H1 (cell line): Measurements from ENCODE around the gene FHDC1. TPM values are rescaled to one million over a fixed set of nuclear protein-coding genes. Genes with fewer than 3 reads are reported as not detected.
A peak's percentile ranks its signal among the peaks of the same experiment; 100 is the strongest.

Experiments used
- CTCF ChIA-PET: fragments of 300-600 bp; sonication (Branson Sonifier 250); formaldehyde crosslinking; loops from one replicate; lab custom pipeline; 2021; ENCODE audit not compliant: partially characterized antibody; lab: Charles Lee
- POLR2A ChIA-PET: fragments of 300-600 bp; sonication (Branson Sonifier 250); formaldehyde crosslinking; loops from one replicate; lab custom pipeline; 2021; ENCODE audit warnings: inconsistent platforms; ENCODE audit not compliant: partially characterized antibody; lab: Charles Lee
- DNase-seq, 2 experiments: peaks; one replicate each; pipeline versions ENCODE4 v3.0.0 to v3.0.0-alpha.2; 2010 to 2022; ENCODE audit warnings: low spot score in 2 of 2, low read depth in 1 of 2, mixed read lengths in 1 of 2
- FAIRE-seq: peaks from 2 replicates; lab custom pipeline; 2011; peaks lifted over from hg19 to GRCh38; lab: Jason Lieb, UNC
- H2AFZ ChIP-seq: 2 replicates; pipeline ENCODE4 v1.8.1; 2012; ENCODE audit warnings: low read length, inconsistent platforms
- H2AK5ac ChIP-seq: 2 replicates; pipeline ENCODE4 v1.6.1; 2013; ENCODE audit warnings: low read depth, low read length
- H2BK120ac ChIP-seq: replicated peaks from 2 replicates; pipeline ENCODE3; 2013; ENCODE audit warnings: low read depth, low read length, inconsistent platforms
- H2BK12ac ChIP-seq: 2 replicates; pipeline ENCODE4 v1.6.1; 2013; ENCODE audit warnings: low read depth, low read length
- H2BK15ac ChIP-seq: 2 replicates; pipeline ENCODE4 v1.6.1; 2013; ENCODE audit warnings: low read length
- H2BK20ac ChIP-seq: 2 replicates; pipeline ENCODE4 v1.6.1; 2013; ENCODE audit warnings: low read length
- H2BK5ac ChIP-seq: 2 replicates; pipeline ENCODE4 v1.6.1; 2013; ENCODE audit warnings: low read depth, low read length
- H3K14ac ChIP-seq: 2 replicates; pipeline ENCODE4 v1.6.1; 2013; ENCODE audit warnings: inconsistent platforms; ENCODE audit not compliant: insufficient read length
- H3K18ac ChIP-seq: 2 replicates; pipeline ENCODE4 v1.6.1; 2013; ENCODE audit warnings: low read length; ENCODE audit errors: extremely low read depth
- H3K23ac ChIP-seq: 2 replicates; pipeline ENCODE4 v1.6.1; 2013; ENCODE audit warnings: inconsistent platforms; ENCODE audit not compliant: insufficient read length
- H3K23me2 ChIP-seq: 2 replicates; pipeline ENCODE4 v1.6.1; 2013; ENCODE audit warnings: low read depth, low read length
- H3K27ac ChIP-seq: 2 replicates; pipeline ENCODE4 v1.6.1; 2011; ENCODE audit warnings: low read depth, low read length, inconsistent platforms
- H3K27me3 ChIP-seq, 4 experiments: replicated peaks in 1 of 4; 1 replicate in 1 of 4; 2 replicates in 3 of 4; pipeline versions ENCODE4 v1.6.1 to v1.8.1; 2011 to 2013; ENCODE audit warnings: low read length in 3 of 4, mild to moderate bottlenecking in 3 of 4, inconsistent platforms in 2 of 4, mixed read lengths in 2 of 4, moderate library complexity in 1 of 4; ENCODE audit not compliant: control insufficient read depth in 3 of 4, insufficient read depth in 3 of 4; ENCODE audit errors: extremely low read depth in 1 of 4
- H3K36me3 ChIP-seq, 4 experiments: 2 replicates each; pipeline versions ENCODE4 v1.6.1 to v1.8.1; 2011 to 2013; ENCODE audit warnings: mild to moderate bottlenecking in 4 of 4, low read length in 3 of 4, moderate library complexity in 2 of 4, control low read depth in 1 of 4, inconsistent platforms in 1 of 4; ENCODE audit not compliant: insufficient read depth in 4 of 4, control insufficient read depth in 2 of 4
- H3K4ac ChIP-seq: replicated peaks from 2 replicates; pipeline ENCODE3; 2013; ENCODE audit warnings: low read length, low read depth, mixed read lengths, inconsistent platforms; ENCODE audit not compliant: insufficient read length
- H3K4me1 ChIP-seq, 4 experiments: replicated peaks in 1 of 4; 1 replicate in 1 of 4; 2 replicates in 3 of 4; pipeline versions ENCODE4 v1.6.1 to v1.8.1; 2011 to 2013; ENCODE audit warnings: low read length in 3 of 4, inconsistent platforms in 2 of 4, mixed read lengths in 1 of 4; ENCODE audit not compliant: insufficient read depth in 4 of 4, control insufficient read depth in 3 of 4
- H3K4me2 ChIP-seq, 2 experiments: 2 replicates each; pipeline versions ENCODE4 v1.6.1 to v1.8.1; 2011 to 2013; ENCODE audit warnings: low read depth in 2 of 2, low read length in 2 of 2, control low read depth in 1 of 2, inconsistent platforms in 1 of 2, mild to moderate bottlenecking in 1 of 2; ENCODE audit not compliant: insufficient read depth in 1 of 2
- H3K4me3 ChIP-seq, 4 experiments: fragments of 200-600, 300-600 bp in 1 of 4; sonication (generic), shearing (Covaris generic), sonication (Bioruptor Twin) in 1 of 4; 2 replicates each; pipeline versions ENCODE4 v1.5.1 to v1.8.1; 2011 to 2016; ENCODE audit warnings: low read length in 4 of 4, low read depth in 3 of 4, control low read depth in 2 of 4, inconsistent platforms in 2 of 4, mild to moderate bottlenecking in 2 of 4, mixed read lengths in 1 of 4, moderate library complexity in 1 of 4; ENCODE audit not compliant: insufficient read depth in 2 of 4; ENCODE audit errors: extremely low read depth in 1 of 4
- H3K56ac ChIP-seq: replicated peaks from 2 replicates; pipeline ENCODE3; 2013; ENCODE audit warnings: low read depth, mild to moderate bottlenecking, mixed read lengths, low read length, inconsistent platforms; ENCODE audit not compliant: insufficient read length
- H3K79me1 ChIP-seq: 2 replicates; pipeline ENCODE4 v1.6.1; 2013; ENCODE audit warnings: low read depth, low read length, control low read depth
- H3K79me2 ChIP-seq, 2 experiments: 2 replicates each; pipeline versions ENCODE4 v1.6.1 to v1.8.1; 2012 to 2013; ENCODE audit warnings: low read length in 2 of 2, mild to moderate bottlenecking in 2 of 2, inconsistent platforms in 1 of 2; ENCODE audit not compliant: insufficient read depth in 2 of 2, control insufficient read depth in 1 of 2
- H3K9ac ChIP-seq, 4 experiments: replicated peaks in 1 of 4; 1 replicate in 1 of 4; 2 replicates in 3 of 4; pipeline versions ENCODE4 v1.6.1 to v1.8.1; 2011 to 2013; ENCODE audit warnings: low read depth in 3 of 4, low read length in 3 of 4, control low read depth in 2 of 4, mild to moderate bottlenecking in 2 of 4, moderate library complexity in 2 of 4, inconsistent platforms in 1 of 4; ENCODE audit errors: extremely low read depth in 1 of 4
- H3K9me3 ChIP-seq, 2 experiments: 2 replicates each; pipeline versions ENCODE4 v1.6.1 to v1.8.1; 2012 to 2013; ENCODE audit warnings: mild to moderate bottlenecking in 2 of 2, moderate library complexity in 2 of 2, control low read depth in 1 of 2, inconsistent platforms in 1 of 2, low read depth in 1 of 2, low read length in 1 of 2, mixed read lengths in 1 of 2; ENCODE audit not compliant: insufficient read depth in 2 of 2
- H4K20me1 ChIP-seq, 2 experiments: replicated peaks in 1 of 2; 2 replicates each; pipeline versions ENCODE3 to v1.8.1; 2011 to 2013; ENCODE audit warnings: inconsistent platforms in 2 of 2, low read length in 2 of 2, mild to moderate bottlenecking in 1 of 2; ENCODE audit not compliant: insufficient read depth in 2 of 2, control insufficient read depth in 1 of 2
- H4K5ac ChIP-seq: 2 replicates; pipeline ENCODE4 v1.6.1; 2013; ENCODE audit warnings: low read length, low read depth, mixed read lengths, inconsistent platforms; ENCODE audit not compliant: insufficient read length
- H4K8ac ChIP-seq: 2 replicates; pipeline ENCODE4 v1.8.0; 2013; ENCODE audit warnings: mild to moderate bottlenecking, moderate library complexity, low read length, inconsistent platforms; ENCODE audit not compliant: insufficient read depth; ENCODE audit errors: extremely low read depth
- H4K91ac ChIP-seq: replicated peaks from 2 replicates; pipeline ENCODE3; 2013; ENCODE audit warnings: low read length, mixed read lengths, inconsistent platforms; ENCODE audit not compliant: insufficient read length
- ASH2L ChIP-seq: fragments of 200-600, 300-600 bp; sonication (generic); IDR thresholded peaks from one replicate; pipeline ENCODE4 v1.7.1; 2017; ENCODE audit warnings: low read length
- EGR1 ChIP-seq: IDR thresholded peaks from 2 replicates; pipeline ENCODE4 v1.6.1; 2011; ENCODE audit warnings: low read depth, low read length, borderline replicate concordance
- FOSL1 ChIP-seq: IDR thresholded peaks from 2 replicates; pipeline ENCODE4 v1.6.1; 2011; ENCODE audit warnings: mild to moderate bottlenecking, low read depth, low read length, moderate library complexity; ENCODE audit not compliant: insufficient read depth
- POU5F1 ChIP-seq: IDR thresholded peaks from 2 replicates; pipeline ENCODE4 v1.6.1; 2011; ENCODE audit warnings: low read depth, mild to moderate bottlenecking, low read length, moderate library complexity
- SAP30 ChIP-seq: fragments of 300-600 bp; sonication (generic); IDR thresholded peaks from 2 replicates; pipeline ENCODE4 v1.7.1; 2012; ENCODE audit warnings: low read length, moderate library complexity, mild to moderate bottlenecking, inconsistent platforms; ENCODE audit not compliant: insufficient read depth, insufficient replicate concordance
- SIRT6 ChIP-seq: IDR thresholded peaks from one replicate; pipeline ENCODE4 v1.7.1; 2012; ENCODE audit warnings: low read length, inconsistent platforms
- SIX5 ChIP-seq: IDR thresholded peaks from 2 replicates; pipeline ENCODE4 v1.6.1; 2011; ENCODE audit warnings: mild to moderate bottlenecking, low read depth, low read length
- SP1 ChIP-seq: IDR thresholded peaks from 2 replicates; pipeline ENCODE4 v1.6.1; 2011; ENCODE audit warnings: low read depth, low read length
- TEAD4 ChIP-seq: IDR thresholded peaks from 2 replicates; pipeline ENCODE4 v1.6.1; 2012; ENCODE audit warnings: low read depth, low read length, inconsistent platforms, mixed read lengths
- WGBS, 2 experiments: shearing (Covaris generic) in 1 of 2; methylation state at CpG; one replicate each; pipeline versions ENCODE4 v1.1.6 to v1.1.7; 2013 to 2015; ENCODE audit warnings: low lambda C conversion rate in 2 of 2, mixed read lengths in 2 of 2, inconsistent platforms in 1 of 2, low coverage in 1 of 2, missing lambda C conversion rate in 1 of 2; ENCODE audit not compliant: insufficient replicate concordance in 2 of 2, insufficient coverage in 1 of 2, insufficient read length in 1 of 2; ENCODE audit errors: extremely low coverage in 1 of 2, missing lambda C conversion rate in 1 of 2; 5-methylcytosine and 5-hydroxymethylcytosine counted together
- polyA plus RNA-seq, 7 experiments: library from polyadenylated mRNA; depleted of rRNA in 3 of 7; stranded (reverse) in 5 of 7; unstranded in 2 of 7; fragments of >200 nt in 5 of 7; fragments of 200-250 nt in 2 of 7; gene quantifications; 1 replicate in 5 of 7; 2 replicates in 1 of 7; 4 replicates in 1 of 7; pipeline versions ENCODE4 v1.2.1 to v1.2.3, GENCODE V29; 2011 to 2013; ENCODE audit warnings: missing spikeins in 2 of 7, mixed read lengths in 2 of 7
- total RNA-seq: library from RNA; stranded (reverse); fragmentation: NEBNext Ultra II Directional; extraction: Animal tissue kit (Norgen Biotek cat#: 25700); gene quantifications from 2 replicates; pipeline ENCODE4 v1.2.1, GENCODE V29; 2021
- TF ChIP-seq, protein P1 (sequence below): IDR thresholded peaks from 2 replicates; pipeline ENCODE4 v1.6.1; 2012; ENCODE audit warnings: inconsistent platforms

Gene FHDC1
- total and polyA plus RNA-seq, 2 of the 8 experiments (the other 6 are each of a cell fraction or from before 2014, with no cell fraction given), result 6.4 to 28.6 TPM

DNA sequence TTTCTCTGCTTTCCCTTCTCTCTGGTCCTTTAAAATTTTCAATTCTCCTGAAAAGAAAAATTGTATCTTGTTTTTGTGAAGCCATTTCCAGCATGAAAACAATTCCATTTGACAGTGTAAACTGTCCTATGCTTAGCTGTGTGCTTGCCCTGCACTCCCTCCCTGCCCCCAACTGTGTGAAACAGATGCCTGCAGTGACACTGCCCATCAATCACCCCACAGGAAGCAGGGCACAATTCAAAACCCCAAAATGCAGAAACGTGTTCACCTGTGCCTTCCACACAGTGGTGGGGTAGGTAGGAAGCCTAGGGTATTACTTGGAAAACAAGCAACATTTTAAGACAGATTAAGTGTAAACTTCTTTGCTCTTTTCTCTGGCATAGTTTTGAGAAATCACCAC, 6.2 kb upstream of the FHDC1 start:
- H3K36me3 ChIP-seq, result no peaks in the 10 kb centered on the region
- 0% methylated on average over 1 of the region's 1 CpG; no CpG with 5 or more reads in 1 of the 2 experiments for WGBS, 2 experiments
- no peak overlapping the region for H3K56ac ChIP-seq
- no peak overlapping the region for H3K4ac ChIP-seq
- peaks cover 5 to 23% (median 14%) of the 10 kb centered on the region in 4 experiments for H3K4me1 ChIP-seq
- no peaks in the 10 kb centered on the region for H3K79me2 ChIP-seq
- no peak overlapping the region for H2BK5ac ChIP-seq
- H2BK20ac ChIP-seq, result no peak overlapping the region
- DNase-seq, result no peak
- H2AFZ ChIP-seq, result no peak overlapping the region
- H3K18ac ChIP-seq, result no peak overlapping the region
- peak; percentile 68 for FAIRE-seq
- no peak overlapping the region for H3K14ac ChIP-seq
- H4K91ac ChIP-seq, result no peak overlapping the region
- H2BK120ac ChIP-seq, result no peak overlapping the region
- peak overlapping the region in 2 of 4 experiments; percentile 1 to 12; a peak in 1 of 8 replicates for H3K4me3 ChIP-seq
- ChIA-PET POLR2A (no interaction called here), CTCF (interaction anchor here (0.6 kb wide), 1 partner anchor 176 kb away, joined by 3 read pairs; no protein-coding TSS in a partner anchor)
- no peak overlapping the region for H3K23ac ChIP-seq
- no peak overlapping the region for H2AK5ac ChIP-seq
- peak overlapping the region; percentile 24 to 36; a peak in 3 of 4 replicates for H3K4me2 ChIP-seq
- H4K5ac ChIP-seq, result no peak overlapping the region
- TF ChIP-seq SP1 (no peak), FOSL1 (no peak), SAP30 (no peak), SIX5 (no peak), EGR1 (no peak), SIRT6 (no peak), POU5F1 (no peak), ASH2L (peak; percentile 8), TEAD4 (no peak)
- TF ChIP-seq, protein P1, sequence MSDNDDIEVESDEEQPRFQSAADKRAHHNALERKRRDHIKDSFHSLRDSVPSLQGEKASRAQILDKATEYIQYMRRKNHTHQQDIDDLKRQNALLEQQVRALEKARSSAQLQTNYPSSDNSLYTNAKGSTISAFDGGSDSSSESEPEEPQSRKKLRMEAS, result 0 out of 2 replicates have a peak, but pooled peaks have one; percentile 10
- no peaks in the 10 kb centered on the region for H3K79me1 ChIP-seq
- H3K23me2 ChIP-seq, result no peaks in the 10 kb centered on the region; the same call in 1 of the 2 replicates
- no peak overlapping the region for H2BK15ac ChIP-seq
- no peak overlapping the region for H3K27ac ChIP-seq
- H3K27me3 ChIP-seq, result peaks cover 0 to 2% (median 0%) of the 10 kb centered on the region in 4 experiments; a peak in 1 of 7 replicates
- H4K20me1 ChIP-seq, result no peaks in the 10 kb centered on the region
- no peak overlapping the region for H4K8ac ChIP-seq
- no peak overlapping the region for H2BK12ac ChIP-seq
- no peaks in the 10 kb centered on the region for H3K9me3 ChIP-seq
- H3K9ac ChIP-seq, result no peak overlapping the region
